Fibroblast of skin of right quadriceps (primary cell): Measurements from ENCODE around the gene LAMA2.

Experiments used
- DNase-seq: peaks from one replicate; pipeline ENCODE4 v3.0.0-alpha.2; 2013

The LAMA2 gene

DNA sequence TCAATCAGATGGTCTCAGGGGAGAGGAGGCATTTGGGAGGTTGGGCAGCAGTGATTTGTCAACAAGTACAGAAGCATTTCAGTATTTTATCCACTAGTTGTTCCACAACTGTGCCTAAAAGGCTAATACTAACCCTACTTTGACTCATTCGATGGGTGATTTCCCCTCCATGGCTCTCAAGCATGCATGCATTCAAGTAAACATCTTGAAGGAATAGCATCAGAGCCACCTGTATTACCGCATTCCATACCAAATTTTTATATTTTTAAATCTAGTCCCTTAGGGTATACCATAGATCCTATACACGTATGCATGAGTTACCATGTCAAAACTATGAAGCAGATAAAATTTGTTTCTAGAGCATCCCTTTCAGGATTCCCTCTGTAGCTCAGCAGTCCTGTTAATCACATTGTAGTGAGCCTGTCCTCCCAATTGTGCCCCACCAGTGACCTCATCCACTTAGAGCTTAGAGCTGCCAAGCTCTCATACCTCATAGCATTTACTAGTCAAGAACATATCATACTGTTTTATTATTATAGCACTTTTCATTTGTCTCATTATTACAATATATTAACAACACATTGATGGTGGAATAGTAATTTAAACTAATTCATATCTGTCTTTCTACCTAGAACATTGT lies 213.8 kb downstream of the LAMA2 start:
- no peak for DNase-seq

DNA sequence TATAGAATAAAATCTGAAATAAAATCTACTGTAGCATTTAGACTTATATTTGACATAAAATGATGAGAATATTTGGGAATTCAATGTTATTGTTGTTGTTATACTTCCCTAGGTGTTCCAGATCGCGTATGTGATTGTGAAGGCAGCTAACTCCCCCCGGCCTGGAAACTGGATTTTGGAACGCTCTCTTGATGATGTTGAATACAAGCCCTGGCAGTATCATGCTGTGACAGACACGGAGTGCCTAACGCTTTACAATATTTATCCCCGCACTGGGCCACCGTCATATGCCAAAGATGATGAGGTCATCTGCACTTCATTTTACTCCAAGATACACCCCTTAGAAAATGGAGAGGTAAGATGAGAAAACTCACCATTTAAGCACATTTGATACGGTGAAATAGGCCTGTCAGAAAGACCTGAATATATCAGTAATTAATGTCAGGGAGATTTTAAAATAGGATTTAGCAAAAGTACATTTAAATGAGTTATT lies 215.2 kb downstream of the LAMA2 start:
- DNase-seq: no peak

DNA sequence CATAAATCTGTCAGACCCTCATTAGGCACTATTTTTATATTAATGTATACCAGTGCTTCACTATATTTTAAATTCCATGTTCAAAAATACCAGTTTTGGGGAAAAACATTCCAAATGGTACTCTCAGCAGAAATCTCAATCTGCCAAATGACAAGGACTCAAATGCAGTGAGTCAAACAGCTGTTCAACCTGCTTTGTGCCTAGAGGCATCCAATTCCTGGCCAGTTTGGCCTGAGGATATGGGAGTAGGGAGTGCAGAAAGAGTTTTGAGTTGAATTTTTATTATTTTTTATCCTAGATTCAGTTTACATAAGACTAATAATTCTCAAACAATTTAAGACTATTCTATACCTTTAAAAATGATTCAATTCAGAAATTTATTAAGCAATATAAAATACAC lies 216.8 kb downstream of the LAMA2 start:
- no peak for DNase-seq

DNA sequence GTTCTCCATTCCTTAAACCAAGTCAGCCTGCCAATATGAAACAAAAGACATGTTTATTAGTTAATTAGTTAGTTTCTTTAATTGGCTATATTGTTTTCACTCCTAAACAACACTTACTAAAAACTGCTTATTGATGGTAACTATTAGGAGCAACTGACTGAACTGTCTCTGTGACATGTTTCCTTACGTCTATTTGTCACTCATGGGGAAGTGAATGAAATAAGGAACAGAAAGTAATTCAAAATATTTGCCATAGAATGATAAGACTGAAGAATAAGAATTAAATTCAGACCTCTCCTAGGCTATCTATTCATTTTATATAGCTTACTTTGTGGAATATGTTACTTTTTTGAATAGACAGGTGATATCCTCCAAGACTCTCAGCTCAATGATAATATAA lies 217.2 kb downstream of the LAMA2 start:
- DNase-seq: no peak

DNA sequence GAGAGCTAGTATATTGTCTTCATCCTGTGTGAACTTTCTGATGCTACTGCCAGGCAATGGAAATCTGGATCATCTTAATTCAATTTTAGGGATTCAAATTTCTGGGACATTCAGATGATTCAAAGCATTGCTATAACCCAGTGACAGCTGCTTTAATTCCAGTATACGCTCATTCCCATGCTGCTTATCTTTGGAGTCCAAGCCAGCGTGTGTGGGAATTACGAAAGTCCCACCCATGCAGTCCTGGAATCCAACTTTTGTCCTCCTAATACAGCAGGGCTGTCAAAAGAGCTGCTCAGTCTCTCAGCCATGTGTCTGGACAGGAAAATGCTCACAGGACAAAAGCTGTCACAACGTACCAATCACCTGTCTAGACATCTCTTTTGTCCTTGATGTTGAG lies 219.8 kb downstream of the LAMA2 start:
- DNase-seq: peak; percentile 17

DNA sequence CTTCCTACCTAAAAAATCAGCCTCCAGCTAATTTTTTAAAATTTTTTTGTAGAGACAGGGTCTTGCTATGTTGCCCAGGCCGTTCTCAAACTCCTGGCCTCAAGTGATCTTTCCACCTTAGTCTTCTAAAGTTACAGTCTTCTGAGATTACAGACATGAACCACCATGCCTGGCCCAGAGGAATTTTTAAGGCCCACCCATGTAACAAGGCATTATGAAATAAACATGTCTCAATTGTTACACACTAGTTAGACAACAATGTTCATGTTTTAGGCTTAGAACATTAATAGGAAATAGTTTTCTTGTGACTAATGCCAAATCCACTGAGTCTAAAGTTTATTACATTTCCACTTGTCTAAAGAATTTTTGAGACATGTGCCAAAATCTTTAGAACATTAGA lies 221.2 kb downstream of the LAMA2 start:
- peak; percentile 75 for DNase-seq

DNA sequence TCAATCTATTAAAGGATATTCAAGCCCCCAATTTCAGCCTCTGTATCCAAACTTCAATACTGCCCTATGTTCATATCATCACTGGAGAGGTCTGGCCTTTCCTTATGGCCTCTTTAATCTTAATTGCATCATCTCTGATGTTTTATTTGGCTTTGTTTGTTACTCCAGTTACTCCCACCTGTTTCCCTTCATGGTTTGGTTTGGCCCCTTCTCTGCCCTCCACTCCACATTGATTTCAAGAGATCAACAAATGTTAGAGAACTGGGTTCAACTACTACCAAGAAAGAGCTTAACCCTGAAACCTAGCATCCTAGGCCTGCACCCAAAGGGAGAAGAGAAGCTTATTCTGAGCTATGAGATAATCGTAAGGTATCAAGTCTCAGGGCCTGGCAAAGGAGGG lies 221.6 kb downstream of the LAMA2 start:
- DNase-seq: no peak

DNA sequence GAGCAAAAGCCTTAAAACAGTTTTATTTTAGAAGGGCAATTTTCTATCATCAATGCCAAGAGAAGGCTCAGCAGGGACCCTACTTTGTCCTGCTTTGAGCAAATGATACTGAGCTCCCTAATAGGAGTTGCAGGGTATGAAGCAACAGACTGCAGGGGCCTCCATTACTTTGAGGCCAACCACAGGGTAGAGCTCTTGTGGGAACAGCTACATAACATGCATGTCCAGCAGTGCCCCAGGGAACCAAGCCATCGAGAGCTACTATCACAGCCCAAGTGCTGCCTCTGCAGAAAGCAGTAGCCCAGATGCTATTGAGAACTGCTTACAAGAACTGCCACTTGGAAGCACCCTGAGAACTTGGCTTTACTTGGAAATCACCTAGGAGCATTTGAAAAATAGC lies 222.1 kb downstream of the LAMA2 start:
- no peak for DNase-seq

DNA sequence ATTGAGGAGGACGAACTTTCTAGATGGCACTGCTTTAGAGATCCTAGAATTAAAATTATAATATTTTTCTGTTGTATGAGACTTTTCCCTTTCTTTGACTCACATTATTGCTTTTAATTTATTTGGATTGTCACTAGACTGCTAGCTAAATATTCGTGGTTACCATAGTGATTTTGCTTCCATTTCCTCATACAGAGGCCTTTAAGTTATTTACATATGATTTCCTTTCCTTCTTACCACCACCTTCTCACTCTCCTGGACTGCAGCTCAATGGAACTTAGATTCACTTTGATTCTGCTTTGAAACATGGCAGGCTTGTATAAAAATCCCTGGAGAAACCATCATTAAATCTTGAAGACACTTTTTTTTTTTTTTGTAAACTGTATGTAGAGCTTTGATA lies 222.9 kb downstream of the LAMA2 start:
- no peak for DNase-seq

DNA sequence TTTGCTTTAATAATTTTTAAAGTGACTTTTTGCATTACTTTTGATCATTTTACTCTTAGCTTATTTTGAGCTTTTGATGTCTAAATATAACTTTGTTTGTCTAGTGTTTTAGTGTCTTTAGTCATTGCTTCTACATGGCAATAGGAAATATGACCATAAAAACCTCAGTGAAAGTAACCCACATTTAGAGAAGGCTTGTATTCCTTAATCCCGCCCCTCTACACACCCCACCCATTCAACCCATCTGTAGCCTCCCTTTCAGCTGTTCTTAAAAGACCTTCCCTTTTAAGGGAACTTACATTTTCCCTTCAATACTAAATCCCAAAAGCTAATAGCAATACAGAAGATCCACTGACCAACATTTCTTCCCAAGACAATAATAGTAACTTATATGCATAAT lies 225.4 kb downstream of the LAMA2 start:
- no peak for DNase-seq

DNA sequence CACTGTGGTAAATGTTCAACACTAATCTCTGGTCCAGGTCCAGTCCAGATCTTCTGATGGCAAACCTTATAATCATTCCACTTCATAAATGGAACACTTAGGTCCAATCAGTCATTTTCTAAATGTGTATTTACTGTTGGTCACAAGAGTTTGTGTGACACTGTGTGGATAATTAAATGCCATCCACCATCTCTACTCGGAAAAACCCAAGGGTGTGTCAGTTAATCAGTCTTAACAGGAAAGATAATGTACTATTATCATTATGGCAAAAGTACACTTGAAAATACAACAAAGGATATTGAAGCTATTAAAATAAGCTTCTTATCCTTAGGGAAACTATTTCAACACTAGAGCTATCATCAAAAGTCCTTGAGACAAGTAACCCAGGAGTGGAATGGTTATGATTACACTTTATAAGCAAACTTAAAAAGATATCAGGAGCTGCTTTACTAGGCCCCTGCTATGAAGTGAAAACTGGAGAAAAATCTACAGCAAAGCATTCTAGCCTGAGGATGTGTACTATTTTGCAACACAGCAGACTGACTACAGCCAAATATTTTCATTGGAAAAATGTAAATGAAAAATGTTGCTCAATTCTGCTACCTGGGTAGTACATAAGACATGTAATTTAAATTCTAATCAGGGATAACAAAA lies 227.9 kb downstream of the LAMA2 start:
- no peak for DNase-seq

DNA sequence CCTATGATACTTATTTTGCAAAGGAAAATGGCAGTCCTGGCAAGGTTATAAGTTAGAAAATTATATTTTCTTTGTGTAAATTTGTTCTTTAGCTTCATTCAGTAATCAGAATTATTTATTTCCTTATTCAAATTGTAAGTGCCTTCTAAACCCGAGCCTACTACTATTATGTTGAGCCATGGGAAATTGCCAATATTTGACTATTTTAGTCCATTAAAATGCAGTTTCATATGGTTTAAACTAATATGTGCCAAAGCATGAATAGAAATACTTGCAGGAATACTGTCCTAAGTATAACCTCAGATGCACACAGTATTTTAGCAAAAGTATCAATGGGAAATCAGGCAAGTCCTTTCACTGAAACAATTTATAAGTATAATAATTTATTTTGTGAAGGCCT lies 228.4 kb downstream of the LAMA2 start:
- no peak for DNase-seq

DNA sequence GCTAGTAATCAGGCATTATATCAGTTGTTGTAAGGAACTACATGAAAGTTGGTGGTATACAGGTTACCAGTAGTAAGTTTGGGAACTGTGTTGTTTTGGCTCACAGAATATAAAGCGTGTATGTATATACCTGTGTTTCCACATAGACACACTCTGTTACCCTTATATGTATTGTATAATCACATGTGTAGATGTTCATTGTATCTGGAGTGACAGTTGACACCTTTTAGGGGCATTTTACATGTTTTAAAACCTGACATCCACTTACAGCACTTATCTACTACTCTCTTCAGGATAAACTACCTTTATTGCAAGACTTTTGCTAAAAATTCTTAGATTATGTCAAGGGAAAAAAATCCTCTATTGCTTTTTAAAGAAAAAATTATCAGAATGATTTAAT lies 228.9 kb downstream of the LAMA2 start:
- DNase-seq: no peak

DNA sequence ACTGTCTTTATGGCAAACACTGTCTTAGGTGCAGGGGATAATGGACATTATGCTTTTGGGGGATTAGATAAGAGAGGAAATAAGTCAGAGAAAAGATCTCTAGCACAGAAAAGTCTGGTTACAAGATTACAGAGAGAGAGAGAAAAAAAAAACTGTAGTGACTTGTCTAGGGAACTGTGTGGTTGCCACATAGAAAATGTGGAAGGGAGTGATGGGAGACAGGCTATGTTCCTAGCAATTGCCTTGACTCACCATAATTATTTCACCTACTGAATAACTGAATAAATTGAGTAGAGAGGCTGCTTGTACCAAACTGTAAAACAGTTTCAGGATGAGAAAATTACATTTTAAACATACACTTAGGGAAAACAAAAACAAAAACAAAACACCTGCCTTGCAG lies 229.7 kb downstream of the LAMA2 start:
- DNase-seq: no peak

DNA sequence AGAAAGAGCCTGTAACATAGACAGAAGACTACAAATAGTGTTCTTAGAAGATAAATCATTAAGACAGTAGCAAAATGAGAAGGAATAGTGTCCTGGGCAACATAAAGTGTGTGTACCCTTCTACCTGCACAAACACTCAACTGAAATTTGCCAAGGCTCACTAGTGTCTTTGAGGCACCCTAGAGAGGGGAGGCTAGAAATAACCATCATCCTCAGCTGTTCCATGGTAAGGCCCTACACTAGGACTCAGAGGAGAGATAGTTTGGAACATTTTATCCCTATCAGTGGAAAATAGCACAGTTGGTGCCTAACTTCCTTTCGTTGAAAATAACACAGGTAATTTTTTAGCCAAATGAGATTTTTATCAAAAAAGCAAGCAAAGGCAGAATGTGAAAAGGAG lies 230.7 kb downstream of the LAMA2 start:
- DNase-seq: no peak

DNA sequence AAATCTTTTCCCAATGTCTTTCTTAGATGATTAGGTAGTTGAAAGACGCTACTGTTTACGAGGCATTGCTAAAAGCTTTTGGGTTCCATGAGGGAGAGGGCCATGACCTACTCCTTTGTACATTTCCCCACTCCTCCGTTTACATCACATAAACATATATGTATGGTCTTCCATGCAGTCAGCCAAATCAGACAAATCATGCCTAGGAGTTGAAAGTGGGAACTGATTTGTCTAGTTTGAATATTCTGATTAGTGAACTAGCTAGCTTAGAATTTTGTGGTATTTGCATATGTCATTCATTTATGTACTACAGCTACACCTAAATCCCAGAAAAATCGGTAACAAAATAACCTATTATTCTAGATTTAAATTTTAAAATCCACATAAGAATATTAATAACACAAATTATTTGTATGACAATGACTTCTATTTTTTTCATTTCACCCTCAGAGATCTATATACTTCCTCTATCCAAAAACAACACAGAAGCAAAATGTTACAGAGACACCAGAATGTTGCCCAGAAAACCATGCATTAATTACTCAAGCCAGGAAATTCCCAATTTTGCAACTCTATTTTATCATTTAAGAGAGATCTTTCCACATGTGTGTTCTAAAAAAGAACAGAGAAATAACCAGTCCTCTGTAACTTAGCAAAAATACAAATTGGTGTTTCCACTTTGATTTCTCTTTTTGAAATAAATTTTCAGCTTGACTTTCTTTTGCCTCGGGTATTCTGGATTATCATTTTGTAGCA lies 231.9 kb downstream of the LAMA2 start:
- DNase-seq: no peak

DNA sequence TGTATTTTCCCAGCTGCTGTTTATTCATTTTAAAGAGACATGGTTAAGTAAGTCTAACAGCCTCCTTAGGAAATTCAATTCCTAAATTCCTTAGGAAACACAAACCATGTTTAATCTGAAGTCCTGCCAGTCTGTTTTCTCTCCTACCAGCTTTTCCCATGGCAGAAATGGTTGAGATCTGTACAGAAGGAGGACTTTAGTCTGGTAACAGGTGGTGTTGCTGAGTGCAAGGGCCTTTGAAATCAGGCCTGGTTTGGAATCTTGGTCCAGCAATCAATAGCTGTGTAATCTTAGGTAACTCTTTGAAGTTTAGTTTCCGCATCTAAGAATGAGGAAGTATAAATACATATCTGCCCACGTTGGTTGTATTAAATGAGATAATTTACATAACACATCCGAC lies 232.5 kb downstream of the LAMA2 start:
- no peak for DNase-seq

DNA sequence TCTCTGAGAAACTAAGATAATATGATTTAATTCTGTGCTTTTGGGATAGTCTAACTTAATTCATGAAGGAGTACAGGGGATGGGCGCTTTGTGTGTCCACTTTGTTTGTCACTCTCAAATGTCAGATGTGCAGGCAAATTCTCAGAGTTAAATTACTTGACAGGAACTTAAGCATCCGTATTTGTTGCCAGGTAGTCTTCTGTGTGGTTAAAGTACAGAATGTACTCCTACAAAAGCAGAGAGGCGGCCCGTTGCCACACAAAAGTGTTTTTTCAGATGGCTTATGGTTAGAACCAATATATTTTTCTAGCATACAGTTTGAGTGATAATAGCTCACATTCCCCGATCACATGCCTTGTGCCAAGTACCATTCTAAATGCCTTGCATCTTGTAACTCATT lies 234.4 kb downstream of the LAMA2 start:
- DNase-seq: no peak

DNA sequence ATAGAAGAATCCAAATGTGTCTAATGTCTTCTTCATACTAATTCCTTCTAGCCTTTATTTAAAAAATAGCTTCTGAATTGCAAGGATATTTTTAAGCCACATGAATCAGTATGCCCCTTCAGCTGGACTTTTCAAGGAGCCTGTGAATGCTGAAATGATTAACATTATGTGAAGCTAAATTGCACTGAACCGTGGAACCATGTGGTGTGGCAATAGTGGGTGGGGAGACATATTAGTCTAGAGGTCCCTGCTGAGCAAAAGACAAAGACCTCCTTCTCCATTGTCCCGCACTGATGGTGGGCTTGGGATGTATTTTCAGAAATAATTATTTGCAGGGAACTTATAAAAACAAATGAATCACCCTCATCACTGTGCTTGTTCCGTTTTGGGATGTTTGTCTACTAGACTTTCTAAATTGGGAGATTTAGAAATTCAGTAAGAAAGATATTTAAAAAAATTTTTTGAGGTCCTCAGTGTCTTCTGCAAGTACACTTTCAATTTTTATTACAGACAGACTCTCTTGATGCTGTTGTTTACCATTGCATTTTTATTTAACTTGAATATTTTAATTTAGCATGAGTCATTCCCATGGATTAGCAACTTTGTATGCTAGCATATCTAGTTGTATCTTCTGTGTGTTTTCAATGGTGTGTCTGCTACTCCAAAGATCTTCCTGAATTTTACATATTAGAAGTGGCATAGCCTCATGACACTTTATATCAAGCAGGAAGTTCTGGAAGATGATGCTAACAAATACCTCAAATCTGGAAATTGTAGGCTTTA lies 238.1 kb downstream of the LAMA2 start:
- DNase-seq: no peak

DNA sequence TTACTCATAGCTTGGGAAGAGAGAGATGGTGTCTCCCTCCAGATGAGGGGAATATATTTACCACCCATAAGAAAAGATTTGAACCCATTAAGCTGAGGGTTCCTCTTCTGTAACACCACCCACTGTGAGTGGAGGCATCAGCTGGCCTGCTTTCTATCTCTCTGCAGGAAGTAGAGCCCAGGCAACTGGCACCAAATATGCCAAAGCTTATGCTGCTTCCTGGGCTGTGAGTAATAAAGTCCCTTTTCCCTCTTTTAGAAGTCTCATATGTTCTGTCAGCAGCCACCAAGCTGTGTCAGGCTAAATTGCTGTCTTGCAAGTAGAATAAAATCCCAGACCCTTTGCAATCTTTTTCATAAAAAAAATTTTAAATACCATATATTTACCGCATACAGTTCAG lies 241.4 kb downstream of the LAMA2 start:
- no peak for DNase-seq

DNA sequence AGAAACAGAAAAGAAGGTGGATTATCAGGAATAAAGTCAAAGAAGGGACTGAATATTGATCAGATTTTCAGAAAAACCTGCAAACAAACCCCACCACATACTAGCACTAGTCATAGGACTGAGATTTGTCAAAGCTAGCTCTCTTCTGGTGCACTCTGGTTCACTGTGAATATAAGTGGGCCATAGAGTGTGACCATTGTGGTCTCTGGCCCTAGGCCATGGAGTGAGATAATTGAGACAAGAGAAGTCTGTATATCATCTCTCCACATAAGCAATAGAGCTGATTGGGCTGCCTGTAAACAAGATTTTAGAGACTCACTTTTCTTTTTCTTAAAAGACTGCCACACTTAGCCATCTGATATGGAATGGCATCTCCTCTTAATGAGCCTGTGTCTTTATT lies 247.2 kb downstream of the LAMA2 start:
- no peak for DNase-seq

DNA sequence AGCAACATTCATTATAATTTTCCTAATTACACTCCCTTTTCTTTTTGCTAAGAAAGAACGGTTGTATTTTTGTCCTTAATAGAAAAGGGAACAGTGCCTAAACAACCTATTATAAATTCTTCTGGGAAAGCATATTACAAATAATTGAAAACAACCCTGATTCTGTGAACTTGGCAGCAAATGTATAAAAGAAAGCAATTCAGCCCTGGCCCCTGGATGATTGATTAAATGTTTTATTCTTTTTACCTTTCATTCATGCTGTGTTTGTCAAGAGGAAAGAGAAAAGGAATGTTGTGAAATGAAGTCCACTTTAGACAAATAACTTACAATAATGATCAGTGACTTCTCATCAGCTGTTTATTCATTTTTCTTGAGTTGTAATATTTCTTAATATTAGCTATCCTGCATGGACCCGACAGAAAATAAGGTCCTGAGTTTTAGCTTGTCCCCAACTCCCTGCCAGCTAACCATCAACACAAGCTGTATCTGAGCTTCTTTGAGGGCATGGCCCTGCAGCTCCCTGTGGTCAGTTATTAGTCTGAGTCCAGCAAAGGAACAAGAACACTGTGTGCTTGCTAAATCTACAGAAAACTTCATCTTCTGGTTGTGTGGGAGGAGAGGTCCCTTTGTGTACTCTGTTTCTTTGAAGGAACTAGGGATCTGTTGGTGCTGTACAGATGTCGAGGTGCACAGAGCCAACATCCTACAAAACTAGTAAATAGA lies 248.2 kb downstream of the LAMA2 start:
- no peak for DNase-seq

DNA sequence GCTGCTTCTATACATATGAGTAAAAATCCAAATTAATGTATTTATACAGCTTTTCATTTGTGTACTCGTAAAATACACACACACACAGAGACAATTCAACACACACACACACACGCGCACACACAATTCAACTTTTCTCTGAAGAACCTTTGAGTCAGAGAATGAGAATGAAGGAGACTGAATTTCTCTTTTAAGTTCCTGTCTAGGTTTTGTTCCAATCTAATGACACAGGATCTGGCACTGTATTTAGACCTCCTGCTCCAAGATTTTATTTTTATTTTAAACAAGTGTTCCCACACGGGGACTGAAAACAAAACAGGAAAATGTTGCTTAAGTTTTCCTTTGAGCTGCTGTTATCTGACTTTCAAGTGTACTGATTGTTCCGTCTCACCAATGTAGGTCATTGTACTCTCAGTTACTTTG lies 250.8 kb downstream of the LAMA2 start:
- DNase-seq: no peak
